Fibroblast of upper back skin (primary cell): ENCODE results near the gene CSF3.

Experiments
- DNase-seq: peaks from one replicate; pipeline ENCODE4 v3.0.0-alpha.2; 2013

CSF3 gene, protein sequence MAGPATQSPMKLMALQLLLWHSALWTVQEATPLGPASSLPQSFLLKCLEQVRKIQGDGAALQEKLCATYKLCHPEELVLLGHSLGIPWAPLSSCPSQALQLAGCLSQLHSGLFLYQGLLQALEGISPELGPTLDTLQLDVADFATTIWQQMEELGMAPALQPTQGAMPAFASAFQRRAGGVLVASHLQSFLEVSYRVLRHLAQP

DNA sequence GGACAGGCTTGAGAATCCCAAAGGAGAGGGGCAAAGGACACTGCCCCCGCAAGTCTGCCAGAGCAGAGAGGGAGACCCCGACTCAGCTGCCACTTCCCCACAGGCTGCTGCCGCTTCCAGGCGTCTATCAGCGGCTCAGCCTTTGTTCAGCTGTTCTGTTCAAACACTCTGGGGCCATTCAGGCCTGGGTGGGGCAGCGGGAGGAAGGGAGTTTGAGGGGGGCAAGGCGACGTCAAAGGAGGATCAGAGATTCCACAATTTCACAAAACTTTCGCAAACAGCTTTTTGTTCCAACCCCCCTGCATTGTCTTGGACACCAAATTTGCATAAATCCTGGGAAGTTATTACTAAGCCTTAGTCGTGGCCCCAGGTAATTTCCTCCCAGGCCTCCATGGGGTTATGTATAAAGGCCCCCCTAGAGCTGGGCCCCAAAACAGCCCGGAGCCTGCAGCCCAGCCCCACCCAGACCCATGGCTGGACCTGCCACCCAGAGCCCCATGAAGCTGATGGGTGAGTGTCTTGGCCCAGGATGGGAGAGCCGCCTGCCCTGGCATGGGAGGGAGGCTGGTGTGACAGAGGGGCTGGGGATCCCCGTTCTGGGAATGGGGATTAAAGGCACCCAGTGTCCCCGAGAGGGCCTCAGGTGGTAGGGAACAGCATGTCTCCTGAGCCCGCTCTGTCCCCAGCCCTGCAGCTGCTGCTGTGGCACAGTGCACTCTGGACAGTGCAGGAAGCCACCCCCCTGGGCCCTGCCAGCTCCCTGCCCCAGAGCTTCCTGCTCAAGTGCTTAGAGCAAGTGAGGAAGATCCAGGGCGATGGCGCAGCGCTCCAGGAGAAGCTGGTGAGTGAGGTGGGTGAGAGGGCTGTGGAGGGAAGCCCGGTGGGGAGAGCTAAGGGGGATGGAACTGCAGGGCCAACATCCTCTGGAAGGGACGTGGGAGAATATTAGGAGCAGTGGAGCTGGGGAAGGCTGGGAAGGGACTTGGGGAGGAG, at the start of gene CSF3:
TSS of gene CSF3 (plus strand) at position 436 of the 993 bp plus-strand sequence. CDS start at position 471, 35 bp downstream.
- DNase-seq: no peak

DNA sequence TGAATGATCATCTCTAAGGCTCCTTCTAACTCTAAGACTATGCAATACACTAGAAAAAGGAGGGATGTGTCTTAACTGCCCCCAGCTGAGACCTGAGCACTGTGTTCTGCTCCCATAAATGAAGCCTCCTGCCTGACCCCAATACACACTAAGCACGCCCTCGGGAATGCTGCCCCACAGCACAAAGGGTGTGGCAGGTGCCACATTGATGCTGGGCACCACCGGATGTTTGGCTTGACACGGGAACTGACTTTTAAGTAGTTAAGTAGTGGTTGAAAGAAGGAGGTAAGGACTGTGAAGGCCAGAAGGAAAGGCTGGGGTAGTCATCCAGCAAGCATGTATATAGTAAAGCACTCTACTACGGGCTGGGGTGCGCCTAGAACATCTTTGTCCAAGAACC, 48.5 kb upstream of the CSF3 start:
- DNase-seq: no peak

DNA sequence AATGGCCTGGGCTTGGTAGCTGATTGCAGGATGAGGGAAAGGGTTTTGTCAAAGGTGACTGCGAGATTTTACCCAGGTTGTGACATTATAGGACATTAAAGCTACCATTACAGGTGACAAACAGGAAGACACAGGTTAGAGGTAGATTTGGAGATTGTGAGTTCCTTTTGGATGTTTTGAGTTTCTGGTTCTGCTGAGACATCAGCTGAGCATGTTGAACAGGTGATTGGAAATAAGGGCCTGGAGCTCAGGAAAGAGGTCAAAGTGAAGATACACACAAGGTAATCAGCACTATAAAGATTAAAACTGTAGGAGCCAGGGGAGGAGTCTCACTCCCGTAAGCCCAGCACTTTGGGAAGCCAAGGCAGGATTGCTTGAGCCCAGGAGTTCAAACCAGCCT, 46.5 kb upstream of the CSF3 start:
- DNase-seq: no peak

DNA sequence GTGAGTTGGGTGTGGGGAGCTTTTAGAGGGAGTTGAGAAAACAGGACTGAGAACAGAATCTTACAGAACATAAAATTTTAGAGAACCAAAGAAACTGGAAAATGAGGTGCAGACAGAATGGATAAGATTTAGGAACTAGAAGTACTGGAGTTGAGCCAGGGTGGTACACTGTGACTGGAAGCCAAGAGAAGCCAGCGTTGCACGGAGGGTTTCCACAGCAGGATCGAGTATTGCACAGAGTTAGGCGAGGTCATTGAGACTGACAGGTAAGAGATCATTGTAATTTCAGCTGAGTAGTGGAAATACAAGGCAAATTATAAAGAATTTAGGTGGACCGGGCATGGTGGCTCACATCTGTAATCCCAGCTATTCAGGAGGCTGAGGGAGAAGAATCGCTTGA, 45.9 kb upstream of the CSF3 start:
- no peak for DNase-seq

DNA sequence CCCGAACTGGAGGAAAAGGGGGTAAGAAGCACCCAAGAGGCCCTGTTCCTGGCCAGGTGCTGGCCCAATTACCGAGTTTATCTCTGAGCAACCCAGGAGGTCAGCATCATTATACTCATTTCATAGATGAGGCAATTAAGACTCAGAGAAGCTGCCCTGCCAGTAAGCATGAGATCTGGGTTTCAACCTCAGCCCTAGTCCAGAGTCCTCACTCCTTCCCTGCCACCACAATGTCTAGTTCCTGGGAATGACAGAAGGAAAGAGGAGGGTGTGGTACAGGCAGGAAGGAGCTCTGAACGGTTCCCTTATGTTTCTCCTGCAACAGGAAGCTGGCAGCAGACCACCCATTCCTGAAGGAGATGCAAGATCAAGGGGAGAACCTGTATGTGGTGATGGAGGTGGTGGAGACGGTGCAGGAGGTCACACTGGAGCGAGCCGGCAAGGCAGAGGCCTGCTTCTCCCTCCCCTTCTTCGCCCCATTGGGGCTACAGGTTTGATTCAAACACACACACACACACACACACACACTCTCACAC, 45.0 kb upstream of the CSF3 start:
- no peak for DNase-seq

DNA sequence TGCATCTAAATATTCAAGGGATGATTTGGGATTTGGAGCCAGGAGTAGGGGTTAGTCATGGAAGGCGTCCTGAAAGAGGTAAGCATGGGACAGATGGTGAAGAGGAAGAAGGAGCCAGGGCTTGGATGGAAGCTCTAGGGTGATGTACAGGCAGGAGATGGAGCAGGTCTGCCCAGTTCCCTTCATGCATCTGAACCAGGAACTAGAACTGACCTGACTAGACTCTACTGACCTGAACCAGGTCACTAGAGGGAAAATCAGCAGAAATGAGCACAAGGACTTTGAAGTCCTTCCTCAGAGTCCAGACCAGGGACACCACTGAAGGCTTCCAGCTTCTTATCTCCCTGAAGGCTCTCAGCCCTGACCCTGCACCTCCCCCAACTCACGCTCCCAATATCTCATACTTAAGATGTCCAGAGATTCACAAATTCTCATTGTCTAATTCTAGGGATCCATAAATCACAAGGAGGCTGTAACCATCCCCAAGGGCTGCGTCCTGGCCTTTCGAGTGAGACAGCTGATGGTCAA, 44.1 kb upstream of the CSF3 start:
- DNase-seq: no peak

DNA sequence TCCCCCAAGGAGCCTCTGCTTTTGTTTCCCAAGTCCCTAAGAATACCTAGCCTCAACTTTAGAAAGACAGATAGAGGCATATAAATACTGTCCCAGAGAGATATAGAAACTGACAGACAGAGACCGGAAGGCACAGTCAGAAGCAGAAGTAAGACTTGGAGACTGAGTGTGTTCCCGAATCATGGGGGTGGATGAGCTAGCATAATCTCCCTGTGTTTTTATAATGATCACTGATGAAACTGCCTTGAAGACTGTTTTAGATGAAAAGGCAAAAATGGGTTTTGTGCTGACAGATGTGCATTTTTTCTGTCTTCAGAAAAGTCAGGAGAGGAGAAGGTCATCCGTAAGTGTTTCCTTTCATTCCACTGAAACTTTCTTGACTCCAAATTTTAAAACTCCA, 43.0 kb upstream of the CSF3 start:
- DNase-seq: peak; percentile 13

DNA sequence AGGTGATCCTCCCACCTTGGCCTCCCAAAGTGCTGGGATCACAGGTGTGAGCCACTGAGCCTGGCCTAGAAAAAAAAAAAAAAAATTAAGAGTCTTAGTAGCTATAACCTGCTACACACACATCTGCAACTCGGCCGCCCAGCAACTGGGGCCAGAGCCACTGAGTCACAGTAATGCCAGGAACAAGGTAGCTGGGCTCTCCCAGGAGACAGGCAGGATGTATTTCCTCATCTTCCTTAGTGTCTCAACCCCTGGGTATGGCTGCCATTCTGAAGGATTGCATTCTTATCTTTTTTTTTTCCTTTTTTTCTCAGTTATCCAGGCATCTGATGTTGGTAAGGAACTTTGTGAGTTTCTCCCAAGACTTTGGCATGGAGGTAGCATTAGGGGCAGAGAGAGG, 41.7 kb upstream of the CSF3 start:
- peak; percentile 29 for DNase-seq

DNA sequence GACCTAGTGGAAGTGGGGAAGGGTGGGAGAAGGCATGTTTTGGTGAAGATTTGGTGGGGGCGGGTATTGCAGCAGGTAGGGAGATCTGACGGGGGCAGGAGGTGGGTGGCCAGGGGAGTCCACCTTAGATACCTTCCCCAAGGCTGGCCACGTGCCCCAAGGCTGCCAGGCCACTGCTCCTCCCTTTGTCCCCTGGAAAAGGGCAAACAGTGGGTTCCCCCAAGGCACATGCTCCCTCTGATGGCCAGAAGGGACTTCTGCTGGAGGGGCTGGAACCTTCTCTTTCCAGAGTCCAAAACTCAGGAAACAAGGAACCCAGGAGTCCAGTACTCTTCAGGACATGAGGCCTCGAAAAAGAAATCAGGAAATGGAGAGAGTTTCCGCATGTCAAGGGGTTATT, 40.8 kb upstream of the CSF3 start:
- no peak for DNase-seq

DNA sequence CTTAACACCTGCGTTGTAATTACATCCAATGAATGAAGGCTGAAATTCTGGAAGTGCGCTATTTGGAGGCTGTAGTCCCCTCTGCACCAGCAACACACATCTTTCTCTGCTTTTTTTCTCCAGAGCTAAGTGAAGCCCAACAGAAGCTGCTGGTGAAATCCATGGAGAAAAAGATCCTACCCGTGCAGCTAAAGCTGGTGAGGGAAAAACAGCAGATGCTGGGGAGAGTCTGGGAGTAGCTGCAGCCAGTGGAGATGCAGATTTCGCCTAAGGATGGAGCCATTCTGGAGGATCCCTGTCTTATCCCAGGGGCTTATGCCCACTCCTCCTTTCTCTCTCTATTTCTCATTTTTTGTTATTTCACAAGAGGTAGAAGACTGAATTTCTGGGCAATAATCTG, 39.4 kb upstream of the CSF3 start:
- no peak for DNase-seq

DNA sequence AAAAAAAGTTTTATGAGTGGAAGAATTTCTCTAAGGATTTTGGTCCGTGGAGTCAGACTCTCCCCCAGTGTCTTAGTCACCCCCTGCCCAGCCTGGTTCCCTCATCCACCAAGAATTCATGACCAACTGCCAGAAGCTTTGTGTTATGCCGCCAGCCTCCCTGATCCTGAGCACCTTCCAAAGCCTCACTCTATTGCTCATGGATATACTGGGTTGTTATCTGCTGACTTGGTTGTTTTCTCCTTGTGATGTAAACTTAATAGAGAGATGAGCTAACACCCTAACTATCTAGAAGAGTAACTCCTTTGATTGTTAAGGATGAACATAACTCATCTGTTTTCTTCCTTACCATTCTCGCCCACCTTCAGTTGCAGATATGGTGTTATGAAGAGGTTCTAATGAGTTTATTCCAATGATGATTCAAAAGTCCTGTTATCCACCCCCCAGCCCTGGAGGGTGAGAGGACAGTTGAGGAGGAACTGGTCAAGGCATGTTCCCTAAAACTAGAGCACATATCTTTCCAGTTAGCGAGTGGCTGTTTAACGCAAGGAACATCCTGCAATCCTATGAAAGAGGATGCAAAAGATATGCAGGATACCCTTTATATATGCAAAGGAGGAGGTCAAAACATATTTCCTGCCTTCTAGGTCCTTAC, 36.1 kb upstream of the CSF3 start:
- DNase-seq: peak; percentile 90

DNA sequence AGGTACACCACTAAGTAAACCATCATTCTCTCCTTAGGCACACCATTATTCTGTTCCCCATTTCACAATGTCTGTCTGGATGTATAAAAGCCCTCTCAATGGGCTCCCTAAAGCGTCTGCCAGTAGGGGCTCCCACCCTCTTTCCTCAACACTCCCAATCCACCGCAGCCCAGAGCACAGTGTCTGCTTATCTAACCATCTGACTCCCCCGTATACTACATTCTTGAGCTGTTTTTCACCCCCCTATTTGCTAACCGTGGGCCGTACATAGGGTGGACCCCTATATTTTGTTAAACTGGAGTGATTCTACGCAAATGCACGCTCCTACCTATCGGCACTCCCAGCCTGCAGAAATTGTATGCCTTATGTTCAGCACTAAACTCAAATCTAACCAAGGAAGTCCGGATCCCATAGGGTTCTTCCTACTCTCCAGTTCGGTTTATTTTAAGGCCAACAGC, 35.3 kb upstream of the CSF3 start:
- DNase-seq: peak; percentile 42

DNA sequence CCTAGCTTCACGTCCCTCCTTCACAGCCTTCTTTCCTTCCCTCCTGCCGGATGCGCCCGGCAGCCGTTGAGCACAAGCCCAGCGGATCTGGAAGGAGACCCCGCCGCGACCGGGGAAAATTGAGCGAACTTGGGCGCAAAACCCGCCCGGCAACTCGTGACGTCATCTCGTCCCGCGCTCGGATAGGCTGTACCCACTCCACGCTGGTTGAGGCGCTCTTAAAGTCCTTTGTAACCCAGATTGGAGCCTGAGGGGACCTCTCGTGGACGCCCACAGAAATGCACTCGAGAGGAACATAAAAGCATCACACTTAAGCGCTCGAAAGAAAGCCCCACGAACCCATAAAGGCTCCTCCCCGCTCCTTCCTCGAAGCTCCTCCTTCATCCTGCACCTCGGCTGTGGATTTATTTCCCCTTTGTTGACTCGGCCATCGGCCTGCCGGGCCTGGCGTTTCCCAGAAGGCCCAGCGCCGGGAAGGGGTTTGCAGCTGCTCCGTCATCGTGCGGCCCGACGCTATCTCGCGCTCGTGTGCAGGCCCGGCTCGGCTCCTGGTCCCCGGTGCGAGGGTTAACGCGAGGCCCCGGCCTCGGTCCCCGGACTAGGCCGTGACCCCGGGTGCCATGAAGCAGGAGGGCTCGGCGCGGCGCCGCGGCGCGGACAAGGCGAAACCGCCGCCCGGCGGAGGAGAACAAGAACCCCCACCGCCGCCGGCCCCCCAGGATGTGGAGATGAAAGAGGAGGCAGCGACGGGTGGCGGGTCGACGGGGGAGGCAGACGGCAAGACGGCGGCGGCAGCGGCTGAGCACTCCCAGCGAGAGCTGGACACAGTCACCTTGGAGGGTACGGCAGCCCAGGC, 34.7 kb upstream of the CSF3 start, which contains the start of gene PSMD3:
TSS of gene PSMD3 (plus strand) at position 457 of the 856 bp plus-strand sequence. CDS start at position 621, 164 bp downstream.
- peak; percentile 100 for DNase-seq

DNA sequence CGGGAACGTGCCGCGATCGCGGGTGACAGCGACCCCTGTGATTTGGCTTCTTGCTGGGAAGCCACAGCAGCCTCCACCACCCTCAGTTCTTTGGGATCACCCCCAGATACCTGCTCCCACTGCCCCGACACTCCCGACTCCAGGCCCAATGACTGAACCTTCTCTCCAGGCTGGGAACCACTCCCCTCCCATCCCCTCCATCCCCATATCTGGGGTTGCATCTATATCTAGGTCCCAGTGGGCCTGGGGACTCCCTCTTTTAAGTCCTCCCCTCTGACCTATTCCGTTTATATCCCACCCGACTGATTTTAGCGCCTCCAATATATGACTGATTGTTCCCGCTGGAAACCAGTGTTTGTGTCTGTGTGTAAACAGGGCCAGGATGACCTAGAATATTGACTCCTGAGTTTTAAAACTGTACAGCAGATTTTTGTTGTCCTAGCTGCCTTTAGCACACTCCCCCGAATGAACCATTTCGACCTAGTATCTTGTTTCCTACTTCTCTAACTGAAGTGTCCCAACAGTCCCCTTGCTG, 34.0 kb upstream of the CSF3 start:
- DNase-seq: peak; percentile 3

DNA sequence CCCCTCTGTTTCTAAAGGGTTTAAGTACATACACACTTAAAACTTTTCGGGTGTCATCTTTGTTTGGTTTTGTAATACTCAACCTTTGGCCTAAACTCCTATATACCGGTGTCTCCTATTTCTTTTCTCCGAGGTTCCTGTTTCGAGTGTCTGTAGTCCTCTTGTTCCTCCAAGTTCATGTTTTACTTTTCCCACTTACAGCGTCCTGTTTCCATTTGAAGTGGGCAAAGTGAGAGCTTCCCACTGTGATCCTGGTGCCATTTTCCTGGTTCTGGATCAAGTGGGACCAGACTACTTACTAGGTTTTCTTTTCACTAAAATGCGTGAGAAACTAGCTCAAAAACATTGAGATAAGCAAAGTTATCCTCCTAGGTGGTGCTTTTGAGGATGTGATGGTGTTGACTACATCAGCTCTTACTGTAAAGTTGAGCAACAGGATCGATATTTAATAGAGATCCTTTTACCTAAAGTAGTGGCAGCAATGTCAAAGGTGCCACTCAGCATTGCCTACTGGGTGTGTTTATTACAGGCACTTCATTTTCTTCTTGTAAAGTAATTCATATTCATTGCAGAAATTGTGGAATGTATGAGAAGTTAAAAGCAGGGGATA, 33.4 kb upstream of the CSF3 start:
- DNase-seq: no peak

DNA sequence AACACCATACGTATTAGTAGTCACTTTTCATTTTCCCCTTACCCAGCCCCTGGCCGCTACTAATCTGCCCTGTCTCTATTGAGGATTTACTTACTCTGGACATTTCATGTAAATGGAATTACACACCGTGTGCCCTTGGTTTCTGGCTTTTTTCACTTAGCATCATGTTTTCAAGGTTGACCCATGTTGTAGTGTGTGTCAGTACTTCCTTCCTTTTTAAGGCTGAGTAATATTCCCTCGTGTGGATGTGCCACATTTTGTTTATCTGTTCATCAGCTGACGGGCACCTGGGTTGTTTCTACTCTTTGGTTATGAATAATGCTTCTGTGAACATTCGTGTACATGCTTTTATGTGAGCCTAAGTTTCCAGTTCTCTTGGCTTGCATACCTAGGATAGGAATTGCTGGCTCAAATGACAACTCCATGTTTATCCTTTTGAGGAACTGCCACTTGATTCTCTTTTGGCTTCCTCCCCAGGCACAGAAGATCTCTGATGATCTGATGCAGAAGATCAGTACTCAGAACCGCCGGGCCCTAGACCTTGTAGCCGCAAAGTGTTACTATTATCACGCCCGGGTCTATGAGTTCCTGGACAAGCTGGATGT, 26.9 kb upstream of the CSF3 start:
- DNase-seq: no peak

DNA sequence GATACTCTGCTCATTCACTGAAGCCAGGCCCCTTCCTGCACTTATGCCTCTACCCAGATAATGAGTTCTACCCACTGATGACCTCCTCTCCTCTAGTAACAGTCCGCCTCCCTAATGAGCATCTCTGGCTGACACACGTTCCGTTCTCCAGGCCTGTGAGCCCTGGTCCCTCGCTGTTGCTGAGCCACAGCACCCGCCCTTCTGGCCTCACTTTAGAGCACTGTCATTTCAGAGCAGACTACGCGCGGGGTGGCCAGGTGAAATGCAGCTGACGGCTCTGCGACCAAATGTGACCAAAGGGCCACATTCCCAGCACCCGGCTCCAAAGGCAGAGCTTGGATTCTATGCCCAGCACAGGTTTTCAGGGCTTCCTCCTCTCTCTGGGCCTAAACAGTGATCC, 20.8 kb upstream of the CSF3 start:
- DNase-seq: no peak

DNA sequence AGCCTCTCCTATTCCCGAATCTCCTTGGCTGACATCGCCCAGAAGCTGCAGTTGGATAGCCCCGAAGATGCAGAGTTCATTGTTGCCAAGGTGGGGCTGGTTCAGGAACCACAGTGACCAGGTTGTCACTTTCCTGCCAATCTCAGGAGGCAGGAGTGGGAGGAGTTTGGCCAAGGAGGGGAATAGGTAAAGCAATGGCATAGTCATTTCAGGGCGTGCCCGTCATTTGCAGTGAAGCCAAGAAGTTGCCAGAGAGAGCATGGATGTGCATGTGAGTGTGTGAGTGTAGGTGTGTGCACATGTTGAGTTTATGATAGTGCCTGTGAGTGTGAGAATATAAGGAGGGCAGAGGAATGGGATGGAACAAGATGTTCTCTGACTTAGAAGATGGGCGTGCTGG, 19.8 kb upstream of the CSF3 start:
- DNase-seq: no peak

DNA sequence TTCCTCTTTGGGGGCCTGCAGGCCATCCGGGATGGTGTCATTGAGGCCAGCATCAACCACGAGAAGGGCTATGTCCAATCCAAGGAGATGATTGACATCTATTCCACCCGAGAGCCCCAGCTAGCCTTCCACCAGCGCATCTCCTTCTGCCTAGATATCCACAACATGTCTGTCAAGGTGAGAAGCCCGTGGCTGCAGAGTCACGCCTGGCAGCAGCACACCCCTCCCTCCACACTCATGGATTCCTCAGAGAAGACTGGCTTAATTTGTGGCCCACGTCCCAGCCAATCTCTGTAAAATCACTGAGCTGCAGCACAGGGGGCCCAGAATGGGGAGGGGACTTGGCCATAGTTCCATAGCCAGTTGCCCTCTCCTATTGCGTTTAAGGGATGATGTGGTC, 19.1 kb upstream of the CSF3 start:
- no peak for DNase-seq

DNA sequence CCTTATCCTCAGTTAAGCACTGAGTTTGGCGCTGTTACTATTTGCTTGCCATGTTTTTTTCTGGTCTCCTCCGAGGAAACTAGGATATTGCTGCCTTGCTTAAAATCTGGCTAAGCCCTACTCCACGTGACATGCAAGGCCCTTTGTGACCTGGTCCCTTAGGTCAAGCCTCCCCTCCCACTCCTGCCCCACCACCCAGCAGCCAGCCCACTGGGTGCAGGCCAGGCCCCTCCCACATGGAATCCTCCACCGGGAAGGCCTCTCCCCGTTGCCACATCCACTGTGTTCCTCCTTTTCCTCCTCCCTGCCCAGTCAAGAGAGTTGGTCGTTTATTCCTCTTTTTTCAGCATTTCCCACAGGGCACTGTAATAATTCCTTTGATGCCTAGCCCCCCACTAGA, 18.4 kb upstream of the CSF3 start:
- no peak for DNase-seq

DNA sequence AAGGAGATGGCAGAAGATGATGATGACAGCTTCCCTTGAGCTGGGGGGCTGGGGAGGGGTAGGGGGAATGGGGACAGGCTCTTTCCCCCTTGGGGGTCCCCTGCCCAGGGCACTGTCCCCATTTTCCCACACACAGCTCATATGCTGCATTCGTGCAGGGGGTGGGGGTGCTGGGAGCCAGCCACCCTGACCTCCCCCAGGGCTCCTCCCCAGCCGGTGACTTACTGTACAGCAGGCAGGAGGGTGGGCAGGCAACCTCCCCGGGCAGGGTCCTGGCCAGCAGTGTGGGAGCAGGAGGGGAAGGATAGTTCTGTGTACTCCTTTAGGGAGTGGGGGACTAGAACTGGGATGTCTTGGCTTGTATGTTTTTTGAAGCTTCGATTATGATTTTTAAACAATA, 17.7 kb upstream of the CSF3 start:
- no peak for DNase-seq
